Small intestine (tissue), 7 donors: ENCODE data around the gene DPP10. TPM values are rescaled to one million over a fixed set of nuclear protein-coding genes. Genes with fewer than 3 reads are reported as not detected.
A peak's percentile ranks its signal among the peaks of the same experiment; 100 is the strongest.
"Not testable (repeated sequence)": the region's sequence is repeated elsewhere in the genome, so short reads cannot be mapped to it uniquely, and the experiment has no call there.

Experiments
- DNase-seq, 2 donors: peaks; one replicate each; pipeline versions ENCODE4 v3.0.0 to v3.0.0-alpha.2; 2013
- FAIRE-seq: peaks from 2 replicates; lab custom pipeline; 2012; peaks lifted over from hg19 to GRCh38; lab: Jason Lieb, UNC
- H3K27ac ChIP-seq, 3 donors: one replicate each; pipeline ENCODE4 v1.5.1; 2013; ENCODE audit warnings: low read length in 2 of 3, mild to moderate bottlenecking in 2 of 3, control low read depth in 1 of 3, inconsistent platforms in 1 of 3, low read depth in 1 of 3, moderate library complexity in 1 of 3
- H3K27me3 ChIP-seq, 3 donors: one replicate each; pipeline ENCODE4 v1.6.1; 2013; ENCODE audit warnings: low read length in 3 of 3, inconsistent platforms in 1 of 3; ENCODE audit not compliant: control insufficient read depth in 3 of 3, insufficient read depth in 3 of 3
- H3K36me3 ChIP-seq, 3 donors: one replicate each; pipeline ENCODE4 v1.6.1; 2013; ENCODE audit warnings: low read length in 3 of 3, inconsistent platforms in 1 of 3, low read depth in 1 of 3, mild to moderate bottlenecking in 1 of 3, moderate library complexity in 1 of 3; ENCODE audit not compliant: control insufficient read depth in 3 of 3, insufficient read depth in 2 of 3
- H3K4me1 ChIP-seq, 3 donors: one replicate each; pipeline ENCODE4 v1.6.1; 2013; ENCODE audit warnings: low read length in 2 of 3, inconsistent platforms in 1 of 3, low read depth in 1 of 3, mild to moderate bottlenecking in 1 of 3, moderate library complexity in 1 of 3; ENCODE audit not compliant: control insufficient read depth in 3 of 3, insufficient read depth in 2 of 3
- H3K4me3 ChIP-seq, 3 donors: one replicate each; pipeline ENCODE4 v1.5.1; 2013; ENCODE audit warnings: low read length in 3 of 3, control low read depth in 1 of 3, inconsistent platforms in 1 of 3, low read depth in 1 of 3, mild to moderate bottlenecking in 1 of 3, moderate library complexity in 1 of 3
- H3K9me3 ChIP-seq, 2 donors: one replicate each; pipeline ENCODE4 v1.6.1; 2013; ENCODE audit warnings: low read depth in 1 of 2, low read length in 1 of 2; ENCODE audit not compliant: control insufficient read depth in 2 of 2, insufficient read depth in 1 of 2
- WGBS, 3 donors: extraction: QIAGEN DNeasy Blood & Tissue Kit; methylation state at CpG; one replicate each; pipeline ENCODE4 v1.1.7; 2013; 5-methylcytosine and 5-hydroxymethylcytosine counted together
- polyA plus RNA-seq, 4 donors: library from polyadenylated mRNA; stranded (reverse) in 3 of 4; unstranded in 1 of 4; fragments of 200-250 nt in 3 of 4; fragments of 120-200 nt in 1 of 4; gene quantifications; one replicate each; pipeline versions ENCODE4 v1.2.1 to v1.2.3, GENCODE V29; 2013
- donor health status: healthy with polysubstance abuse.
- donor health status: control.
- donor health status: control.
- donor health status: Bipolar disorder and iron deficiency.
- donor health status: healthy.

Gene DPP10
- polyA plus RNA-seq, 4 donors = 0.54 to 23.8 (median 1.7) TPM

GRCh38 chr2:115412501-115412900, 970.1 kb downstream of the DPP10 start:
- Histone ChIP-seq H3K9me3 (peaks cover 2 to 5% of the 10 kb centered on the region in 2 donors), H3K27ac (no peak overlapping the region), H3K4me1 (no peaks in the 10 kb centered on the region), H3K27me3 (no peaks in the 10 kb centered on the region), H3K36me3 (no peaks in the 10 kb centered on the region), H3K4me3 (no peak overlapping the region)
- DNase-seq (no peak), FAIRE-seq (no peak)
- 0 to 23% (median 4%) methylated on average over 1 of the region's 1 CpG for WGBS, 3 donors

GRCh38 chr2:115413791-115414190, 971.4 kb downstream of the DPP10 start:
- no peaks in the 10 kb centered on the region for H3K27me3 ChIP-seq
- no peaks in the 10 kb centered on the region for H3K9me3 ChIP-seq
- WGBS, 3 donors = 80 to 85% (median 83%) methylated on average over 2 of the region's 2 CpGs
- no peak overlapping the region for H3K4me3 ChIP-seq
- no peak overlapping the region for H3K27ac ChIP-seq
- H3K4me1 ChIP-seq = no peaks in the 10 kb centered on the region
- FAIRE-seq = no peak
- no peaks in the 10 kb centered on the region for H3K36me3 ChIP-seq
- no peak for DNase-seq

- Histone ChIP-seq H3K27me3 (no peaks in the 10 kb centered on the region), H3K36me3 (no peaks in the 10 kb centered on the region), H3K27ac (no peak overlapping the region), H3K4me3 (no peak overlapping the region), H3K4me1 (no peaks in the 10 kb centered on the region), H3K9me3 (no peaks in the 10 kb centered on the region)
- 55 to 86% (median 62%) methylated on average over 2 of the region's 2 CpGs for WGBS, 3 donors
- DNase-seq = no peak
- FAIRE-seq = no peak
These were observed 972.0 kb downstream of the DPP10 start for GRCh38 chr2:115414466-115414865.

- Histone ChIP-seq H3K4me1 (no peaks in the 10 kb centered on the region), H3K36me3 (peaks cover 0 to 4% (median 0%) of the 10 kb centered on the region in 3 donors), H3K27ac (no peak overlapping the region), H3K4me3 (no peak overlapping the region), H3K27me3 (no peaks in the 10 kb centered on the region), H3K9me3 (peaks cover 0 to 8% of the 10 kb centered on the region in 2 donors)
- DNase-seq (no peak), FAIRE-seq (no peak)
- WGBS, 3 donors = 68 to 79% (median 70%) methylated on average over 3 of the region's 3 CpGs
These were observed 979.7 kb downstream of the DPP10 start for GRCh38 chr2:115422004-115422634.

- Histone ChIP-seq H3K27me3 (no peaks in the 10 kb centered on the region), H3K4me1 (no peaks in the 10 kb centered on the region), H3K27ac (no peak overlapping the region), H3K9me3 (peaks cover 0 to 22% of the 10 kb centered on the region in 2 donors), H3K36me3 (peaks cover 0 to 8% (median 0%) of the 10 kb centered on the region in 3 donors), H3K4me3 (no peak overlapping the region)
- 70 to 78% (median 74%) methylated on average over 1 of the region's 1 CpG for WGBS, 3 donors
- FAIRE-seq = no peak
- no peak for DNase-seq
These were observed 985.0 kb downstream of the DPP10 start for GRCh38 chr2:115427436-115427835.

GRCh38 chr2:115440746-115441145, 998.3 kb downstream of the DPP10 start:
- not testable (repeated sequence) for H3K27ac ChIP-seq, FAIRE-seq, H3K36me3 ChIP-seq

GRCh38 chr2:115443539-115444185, 1001.2 kb downstream of the DPP10 start:
- Histone ChIP-seq H3K27ac (no peak overlapping the region), H3K27me3 (no peaks in the 10 kb centered on the region), H3K4me3 (no peak overlapping the region), H3K4me1 (no peaks in the 10 kb centered on the region), H3K36me3 (no peaks in the 10 kb centered on the region), H3K9me3 (peaks cover 0 to 17% of the 10 kb centered on the region in 2 donors)
- FAIRE-seq (no peak), DNase-seq (no peak)
- 66 to 76% (median 70%) methylated on average over 1 of the region's 1 CpG for WGBS, 3 donors

More at GRCh38 chr2:115440746-115441145, 998.3 kb downstream of the DPP10 start:
- not testable (repeated sequence) for H3K4me3 ChIP-seq, H3K9me3 ChIP-seq, H3K4me1 ChIP-seq, H3K27me3 ChIP-seq
- DNase-seq = peak in 1 of 2 donors; percentile 6
- WGBS, 3 donors = 46 to 66% (median 55%) methylated on average over 6 of the region's 6 CpGs

GRCh38 chr2:115460008-115460407, 1017.6 kb downstream of the DPP10 start:
- H3K27ac ChIP-seq = no peak overlapping the region

More at GRCh38 chr2:115460008-115460407, 1017.6 kb downstream of the DPP10 start:
- Histone ChIP-seq H3K4me3 (no peak overlapping the region), H3K27me3 (no peaks in the 10 kb centered on the region), H3K36me3 (no peaks in the 10 kb centered on the region), H3K4me1 (no peaks in the 10 kb centered on the region), H3K9me3 (no peaks in the 10 kb centered on the region)
- FAIRE-seq (no peak), DNase-seq (no peak)
- WGBS, 3 donors = 71 to 79% (median 77%) methylated on average over 2 of the region's 2 CpGs
